Hippocampal formation (tissue), 2 donors: ENCODE results near the gene JAG2.
"Not testable (repeated sequence)": the region's sequence is repeated elsewhere in the genome, so short reads cannot be mapped to it uniquely, and the experiment has no call there.

ENCODE experiments used
- DNase-seq, 2 donors: peaks; one replicate each; lab custom pipeline; 2025; lab: John Stamatoyannopoulos, UW

The JAG2 gene

DNA sequence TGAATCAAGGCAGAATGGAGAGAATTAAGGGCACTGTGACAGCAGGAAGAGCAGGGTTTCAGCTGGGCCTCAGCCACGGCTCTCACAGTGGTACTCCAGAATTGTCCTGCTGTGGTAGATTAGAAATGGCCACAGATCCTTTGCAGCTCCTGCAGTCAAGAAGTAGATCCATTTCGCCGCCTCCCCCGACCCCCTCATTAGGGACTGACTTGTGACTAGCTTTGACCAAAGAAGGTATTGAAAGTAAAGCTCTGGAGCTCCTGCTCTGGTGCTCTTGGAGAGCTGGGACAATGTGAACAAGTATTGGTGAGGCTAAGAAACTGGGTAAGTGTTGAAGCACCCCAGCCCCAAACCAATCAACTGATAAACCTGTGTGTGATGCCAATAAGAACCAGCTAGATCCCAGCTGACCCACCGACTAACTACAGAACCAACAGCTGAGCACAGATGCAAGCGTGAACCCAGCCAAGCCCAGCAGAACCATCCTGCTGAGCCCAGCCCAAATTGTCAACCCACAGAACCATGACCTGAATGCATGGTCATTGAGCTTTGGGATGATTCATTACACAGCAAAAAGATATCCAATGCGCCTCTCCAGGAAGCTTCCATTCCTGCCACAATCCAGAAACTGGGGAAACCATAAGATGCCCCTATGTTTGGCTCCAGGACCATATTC, 50.7 kb downstream of the JAG2 start:
- no peak for DNase-seq

DNA sequence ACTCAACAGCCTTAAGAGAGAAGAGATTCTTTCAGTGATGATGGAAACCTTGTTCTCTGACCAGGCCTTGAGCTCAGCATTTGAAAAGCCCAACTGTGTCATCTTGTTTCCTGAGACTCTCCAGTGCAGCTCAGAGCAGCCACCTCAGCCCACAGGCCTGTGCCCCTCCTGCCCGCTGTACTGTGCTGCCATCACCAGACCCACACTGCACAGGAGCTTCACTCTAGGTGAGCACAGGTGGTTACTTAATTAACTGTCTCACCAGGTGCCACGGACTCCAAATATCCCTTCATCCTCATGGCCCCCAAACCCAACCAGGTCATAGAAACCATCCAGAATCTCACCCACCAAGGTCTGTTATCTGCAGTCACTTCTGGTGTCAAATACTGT, 51.3 kb downstream of the JAG2 start:
- DNase-seq: no peak

DNA sequence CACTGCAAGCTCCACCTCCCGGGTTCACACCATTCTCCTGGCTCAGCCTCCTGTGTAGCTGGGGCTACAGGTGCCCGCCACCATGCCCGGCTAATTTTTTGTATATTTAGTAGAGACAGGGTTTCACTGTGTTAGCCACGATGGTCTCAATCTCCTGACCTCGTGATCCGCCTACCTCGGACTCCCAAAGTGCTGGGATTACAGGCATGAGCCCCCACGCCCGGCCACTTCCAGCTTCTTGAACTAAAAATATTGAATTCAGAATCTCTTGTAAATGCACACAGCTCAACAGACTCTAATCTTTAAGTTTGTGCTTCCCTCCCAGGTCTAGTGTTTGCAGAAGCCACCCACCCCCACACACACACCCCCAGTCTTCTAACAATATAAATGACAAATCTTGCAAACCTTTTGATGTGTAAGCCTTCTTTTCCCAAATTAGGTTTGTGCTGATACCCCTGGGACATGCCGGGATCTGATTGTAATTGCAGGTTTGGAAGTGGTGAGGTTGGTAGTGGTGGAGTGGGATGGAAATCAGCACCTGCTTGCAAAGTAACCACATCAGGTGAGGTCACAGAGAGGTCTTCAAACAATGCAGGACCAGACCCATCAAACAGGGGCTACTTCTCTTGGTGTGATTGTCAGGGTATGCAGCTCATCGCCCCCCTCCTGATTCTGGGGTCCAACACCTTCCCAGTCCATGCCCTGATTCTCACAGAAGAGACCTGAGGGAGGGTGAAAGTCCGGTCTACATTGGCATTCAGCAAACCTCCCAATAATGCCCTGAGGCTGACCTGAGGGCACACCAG, 51.9 kb downstream of the JAG2 start:
- no peak for DNase-seq

DNA sequence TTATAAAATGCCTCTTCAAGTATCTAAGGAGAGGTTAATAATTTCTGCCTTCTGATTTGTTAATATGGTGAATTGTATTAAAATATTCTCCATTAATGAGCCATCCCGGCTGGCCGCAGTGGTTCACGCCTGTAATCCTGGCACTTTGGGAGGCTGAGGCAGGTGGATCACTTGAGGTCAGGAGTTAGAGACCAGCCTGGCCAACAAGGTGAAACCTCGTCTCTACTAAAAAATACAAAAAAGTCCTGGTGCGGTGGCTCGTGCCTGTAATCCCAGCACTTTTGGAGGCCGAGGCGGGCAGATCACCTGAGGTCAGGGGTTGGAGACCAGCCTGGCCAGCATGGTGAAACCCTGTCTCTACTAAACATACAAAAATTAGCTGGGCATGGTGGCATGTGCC, 59.3 kb downstream of the JAG2 start:
- not testable (repeated sequence) for DNase-seq

DNA sequence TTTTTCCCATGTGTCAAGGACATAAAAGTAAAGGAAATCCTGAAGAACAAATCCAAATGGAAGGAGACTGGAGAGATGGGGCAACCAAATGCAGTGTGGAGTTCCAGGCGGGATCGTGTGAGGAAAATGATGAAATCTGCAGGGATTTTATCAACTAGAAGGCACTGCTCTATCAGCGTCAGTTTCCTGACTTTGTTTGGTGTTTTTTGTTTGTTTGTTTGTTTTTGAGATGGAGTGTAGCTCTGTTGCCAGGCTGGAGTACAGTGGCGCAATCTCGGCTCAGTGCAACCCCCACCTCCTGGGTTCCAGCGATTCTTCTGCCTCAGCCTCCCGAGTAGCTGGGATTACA, 60.1 kb downstream of the JAG2 start:
- no peak for DNase-seq

DNA sequence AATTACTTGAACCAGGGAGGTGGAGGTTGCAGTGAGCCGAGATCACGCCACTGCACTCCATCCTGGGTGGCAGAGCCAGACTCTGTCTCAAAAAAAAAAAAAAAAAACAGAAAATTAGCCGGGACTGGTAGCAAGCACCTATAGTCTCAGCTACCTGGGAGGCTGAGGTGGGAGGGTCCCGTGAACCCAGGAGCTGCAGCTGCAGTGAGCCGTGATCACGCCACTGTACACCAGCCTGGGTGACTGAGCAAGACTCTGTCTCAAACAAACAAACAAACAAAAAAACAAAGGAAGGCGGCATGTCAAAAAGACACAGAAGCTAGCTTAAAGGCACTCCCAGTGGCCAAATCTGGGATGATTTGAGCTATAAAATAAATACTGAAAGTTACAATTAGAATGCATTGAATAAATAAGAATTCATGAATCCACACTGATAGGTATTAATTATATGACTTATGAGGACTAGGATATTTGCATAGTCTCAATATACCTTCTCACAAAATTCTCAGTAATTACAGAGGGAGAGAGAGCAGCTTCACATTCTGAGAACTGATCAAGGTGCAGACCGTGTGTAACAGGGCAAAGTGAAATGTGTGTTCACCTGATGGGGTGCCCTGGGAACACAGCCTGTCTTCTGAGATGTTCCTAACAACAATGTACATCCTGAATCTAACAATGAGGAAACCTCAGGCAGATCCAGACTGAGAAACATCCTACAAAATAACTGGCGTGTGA, 60.6 kb downstream of the JAG2 start:
- DNase-seq: no peak

DNA sequence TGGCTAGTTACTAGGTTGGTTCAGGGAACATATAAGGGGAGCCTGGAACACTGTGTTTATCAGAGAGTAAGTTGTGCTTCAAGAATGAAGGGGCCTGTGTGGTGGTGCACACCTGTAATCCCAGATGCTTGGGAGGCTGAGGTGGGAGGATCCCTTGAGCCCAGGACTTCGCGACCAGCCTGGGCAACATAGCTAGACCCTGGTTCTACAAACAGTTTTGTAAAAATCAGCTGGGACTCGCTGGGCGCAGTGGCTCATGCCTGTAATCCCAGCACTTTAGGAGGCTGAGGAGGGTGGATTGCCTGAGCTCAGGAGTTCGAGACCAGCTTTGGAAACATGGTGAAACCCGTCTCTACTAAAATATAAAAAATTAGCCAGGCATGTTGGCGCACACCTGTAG, 61.2 kb downstream of the JAG2 start:
- DNase-seq: no peak

DNA sequence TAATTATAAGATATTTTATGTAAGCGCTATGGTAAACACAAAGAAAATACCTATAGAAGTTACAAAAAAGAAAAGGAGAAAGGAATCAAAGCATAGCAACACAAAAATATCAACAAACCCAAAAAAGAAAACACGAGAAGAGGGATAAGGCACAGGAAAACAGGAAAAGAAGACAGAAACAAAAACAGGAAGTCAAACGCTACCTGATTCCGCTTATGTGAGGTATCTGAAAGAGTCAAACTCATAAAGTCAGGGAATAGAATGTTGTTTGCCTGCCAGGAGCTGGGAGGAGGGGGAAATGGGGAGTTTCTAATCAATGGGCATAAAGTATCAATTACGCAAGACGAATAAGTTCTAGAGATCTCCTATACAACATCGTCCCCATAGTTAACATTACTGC, 63.4 kb downstream of the JAG2 start:
- no peak for DNase-seq

DNA sequence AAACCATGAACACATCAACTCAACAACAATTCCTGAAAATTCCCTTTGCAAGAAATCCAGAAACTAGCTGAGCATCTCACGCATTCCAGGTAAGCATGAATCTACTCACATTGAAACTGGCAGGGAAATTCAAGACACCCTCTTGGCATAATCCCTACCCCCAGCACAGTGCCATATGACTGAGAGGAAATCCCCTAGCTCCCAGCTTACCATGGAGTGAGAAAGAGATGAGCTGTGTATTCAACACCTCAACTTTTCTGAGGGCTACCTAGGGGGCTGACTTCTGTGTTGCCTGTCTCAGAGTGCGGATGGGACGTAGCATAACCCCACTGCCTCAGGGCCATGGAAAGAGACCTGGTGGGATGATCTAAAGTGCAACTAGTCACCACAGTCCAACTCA, 65.7 kb downstream of the JAG2 start:
- DNase-seq: no peak

DNA sequence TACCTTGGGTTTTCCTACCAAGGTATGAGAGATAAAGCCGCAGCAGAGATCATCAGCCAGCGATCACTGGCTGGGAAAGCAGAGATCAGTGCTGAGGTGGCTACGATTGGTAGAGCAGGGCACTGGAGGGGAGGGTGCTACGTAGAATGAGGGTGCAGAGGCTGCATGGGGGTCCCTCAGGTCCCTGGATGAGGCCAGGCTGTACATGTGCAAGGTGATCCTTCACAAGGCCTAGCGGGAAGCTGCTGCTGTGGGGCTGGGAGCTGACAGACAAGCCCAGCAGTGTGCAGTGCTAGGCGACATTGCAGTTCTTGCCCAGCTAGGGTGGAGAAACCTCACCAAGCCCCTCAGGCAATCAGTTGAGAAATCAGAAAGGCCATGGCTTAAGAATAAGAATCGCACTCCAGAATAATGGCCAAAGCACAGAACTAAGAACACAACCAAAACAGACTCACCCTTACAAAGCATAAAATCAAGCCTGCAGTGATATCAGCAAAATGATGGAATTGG, 66.2 kb downstream of the JAG2 start:
- DNase-seq: no peak

DNA sequence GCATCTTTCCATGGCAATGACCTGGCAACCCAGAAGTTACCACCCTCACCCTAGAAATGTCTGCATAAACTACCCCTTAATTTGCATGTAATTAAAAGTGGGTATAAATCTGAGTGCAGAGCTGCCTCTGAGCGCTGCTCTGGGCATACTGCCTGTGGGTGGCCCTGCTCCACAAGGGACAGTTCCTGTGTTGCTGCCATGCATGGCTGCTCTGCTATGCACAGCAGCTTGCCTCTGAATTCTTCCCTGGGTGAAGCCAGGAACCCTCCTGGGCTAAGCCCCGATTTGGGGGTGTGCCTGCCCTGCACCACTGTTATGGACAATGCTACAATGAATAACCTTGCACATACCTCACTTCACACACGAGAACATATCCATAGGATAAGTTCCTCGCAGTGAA, 67.7 kb downstream of the JAG2 start:
- DNase-seq: no peak

DNA sequence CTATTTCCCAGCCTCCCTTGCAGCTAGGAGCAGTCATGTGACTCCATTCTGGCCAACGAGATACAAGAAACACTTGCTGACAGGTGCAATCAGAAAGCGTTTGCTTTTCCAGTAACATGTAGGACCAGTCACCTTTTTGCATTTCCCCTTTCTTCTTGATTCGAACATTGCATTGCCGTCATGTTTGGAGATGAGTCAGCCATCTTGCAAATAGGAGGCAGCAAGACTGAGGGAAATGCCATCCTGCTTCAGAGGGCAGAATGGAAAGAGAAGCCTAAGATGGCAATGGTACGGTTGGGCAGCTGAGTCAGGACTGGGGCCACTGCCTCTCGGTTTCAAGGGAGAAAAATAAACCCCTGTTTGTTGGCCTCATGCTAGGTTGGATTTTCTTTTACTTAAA, 68.8 kb downstream of the JAG2 start:
- no peak for DNase-seq

DNA sequence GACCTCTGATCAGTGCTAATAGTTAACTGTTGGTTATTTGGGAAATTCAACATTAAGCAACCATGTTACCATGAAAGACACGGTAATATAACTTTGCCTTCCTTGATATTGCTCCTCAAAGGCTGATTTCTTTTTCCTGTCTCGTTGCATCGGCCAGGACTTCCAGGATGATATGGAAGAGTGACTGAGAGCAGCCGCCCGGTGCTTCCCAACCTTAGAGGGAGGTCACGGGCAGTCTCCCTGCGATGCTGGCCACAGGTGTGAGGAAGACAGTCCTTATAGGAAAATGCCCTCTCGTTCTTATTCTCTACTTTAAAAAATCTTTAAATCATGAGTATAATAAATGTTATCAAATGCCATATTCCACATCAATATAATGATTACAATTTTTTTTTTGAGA, 70.3 kb downstream of the JAG2 start:
- no peak for DNase-seq

DNA sequence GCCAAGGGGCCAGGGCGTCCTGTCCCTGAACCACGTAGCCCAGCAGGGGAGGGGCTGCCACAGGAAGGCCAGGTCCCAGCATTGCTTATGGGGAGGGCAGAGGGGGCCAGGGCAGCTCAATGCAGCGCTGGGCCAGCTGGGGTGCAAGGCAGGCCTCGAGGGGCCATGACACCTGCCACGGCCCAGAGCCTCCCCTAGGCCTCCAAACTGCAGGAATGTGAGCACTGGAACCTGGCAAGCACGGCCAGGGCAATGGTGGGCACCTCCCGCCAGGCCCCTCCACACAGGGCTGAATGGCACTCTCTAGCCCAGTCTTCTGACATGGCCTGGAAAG, 70.8 kb downstream of the JAG2 start:
- DNase-seq: no peak

DNA sequence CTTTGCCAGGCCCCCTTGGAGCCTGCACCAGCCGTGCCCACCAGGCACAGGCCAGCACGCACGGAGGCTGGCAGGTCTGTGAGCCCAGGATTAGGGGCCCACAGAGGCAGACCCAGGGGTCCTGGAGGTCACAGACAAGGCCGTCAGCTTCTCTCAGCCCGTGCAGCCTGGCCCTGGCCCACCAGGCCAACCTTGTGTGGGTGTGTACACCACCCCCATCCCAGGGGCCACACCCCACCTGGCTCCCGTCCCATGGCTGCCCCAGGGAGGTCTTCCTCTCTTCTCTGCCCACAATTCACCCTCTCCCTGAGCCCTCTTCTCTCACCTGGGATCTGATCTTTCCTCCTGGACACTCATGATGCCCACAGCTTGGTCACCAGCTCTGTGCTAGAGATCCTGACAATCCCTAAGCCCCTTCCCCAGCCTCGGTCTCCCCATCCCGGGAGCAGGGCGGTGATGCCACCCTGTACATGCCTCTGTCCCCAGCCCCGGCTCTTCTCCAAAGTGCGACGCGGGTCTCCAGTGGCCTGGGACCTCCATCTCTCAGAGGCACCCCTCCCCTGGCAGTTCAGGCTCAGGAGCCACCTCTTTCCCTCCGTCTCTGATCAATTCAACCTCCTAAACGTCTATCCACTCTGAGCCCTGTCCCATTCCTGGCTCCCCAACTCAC, 72.2 kb downstream of the JAG2 start:
- DNase-seq: no peak

DNA sequence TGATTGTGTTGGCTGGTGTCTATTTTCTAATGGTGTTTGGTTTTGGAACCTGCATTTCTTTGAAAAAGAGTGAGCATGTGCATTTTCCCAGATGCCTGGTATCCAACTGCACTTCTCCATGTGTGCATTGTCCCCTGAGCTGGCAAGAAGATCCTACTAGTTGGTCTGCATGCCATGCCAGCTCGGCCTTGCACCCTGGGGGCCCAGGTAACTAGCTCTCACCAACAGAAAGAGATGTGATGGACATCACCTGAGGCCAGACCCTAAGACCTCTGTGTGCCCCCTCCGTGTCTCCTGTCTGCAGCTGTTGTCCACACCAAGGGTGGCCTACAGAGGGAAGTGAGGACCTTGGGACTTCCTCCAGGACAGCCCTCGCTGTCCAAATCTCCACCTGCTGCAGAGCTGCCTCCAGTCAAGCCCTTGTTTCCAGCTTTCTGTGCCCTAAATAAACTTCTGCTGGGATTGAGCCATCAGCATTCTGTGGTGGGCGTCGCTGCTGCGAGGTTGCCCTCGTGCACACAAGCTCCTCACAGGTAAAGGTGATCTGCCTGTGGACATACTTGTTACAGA, 73.3 kb downstream of the JAG2 start:
- DNase-seq: no peak

DNA sequence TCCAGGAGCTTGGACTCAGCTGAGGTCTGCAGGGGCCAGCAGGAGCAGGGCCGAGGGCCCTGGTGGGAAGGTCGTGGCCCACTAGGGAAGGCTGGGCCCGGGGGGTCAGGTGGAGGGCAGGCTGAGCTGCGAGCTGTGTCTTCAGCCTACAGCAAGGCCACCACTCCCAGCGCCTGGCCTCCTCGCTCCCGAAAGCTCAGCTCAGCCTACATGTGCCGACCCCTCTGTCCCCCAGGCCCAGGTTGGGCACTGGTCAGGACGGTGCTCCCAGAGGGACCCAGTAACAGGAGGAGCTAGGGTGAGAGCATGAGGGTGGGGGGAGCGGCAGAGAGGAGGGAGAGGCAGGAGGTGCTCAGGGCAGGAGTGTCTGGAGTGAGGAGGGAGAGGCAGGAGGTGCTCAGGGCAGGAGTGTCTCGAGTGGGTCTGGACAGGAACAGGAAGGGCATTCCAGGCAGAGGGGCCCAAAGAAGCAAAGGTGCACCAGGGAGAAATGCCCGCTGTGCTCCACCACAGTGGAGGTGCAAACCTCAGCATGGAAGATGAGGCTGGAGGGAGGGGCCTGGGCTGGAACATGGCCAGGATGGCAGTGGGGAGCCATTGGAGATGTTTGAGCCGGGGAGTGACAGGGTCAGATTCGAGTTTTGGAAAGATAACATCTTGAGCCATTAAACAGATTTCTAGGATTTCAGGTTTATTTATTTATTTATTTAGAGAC, 74.2 kb downstream of the JAG2 start:
- DNase-seq: no peak

DNA sequence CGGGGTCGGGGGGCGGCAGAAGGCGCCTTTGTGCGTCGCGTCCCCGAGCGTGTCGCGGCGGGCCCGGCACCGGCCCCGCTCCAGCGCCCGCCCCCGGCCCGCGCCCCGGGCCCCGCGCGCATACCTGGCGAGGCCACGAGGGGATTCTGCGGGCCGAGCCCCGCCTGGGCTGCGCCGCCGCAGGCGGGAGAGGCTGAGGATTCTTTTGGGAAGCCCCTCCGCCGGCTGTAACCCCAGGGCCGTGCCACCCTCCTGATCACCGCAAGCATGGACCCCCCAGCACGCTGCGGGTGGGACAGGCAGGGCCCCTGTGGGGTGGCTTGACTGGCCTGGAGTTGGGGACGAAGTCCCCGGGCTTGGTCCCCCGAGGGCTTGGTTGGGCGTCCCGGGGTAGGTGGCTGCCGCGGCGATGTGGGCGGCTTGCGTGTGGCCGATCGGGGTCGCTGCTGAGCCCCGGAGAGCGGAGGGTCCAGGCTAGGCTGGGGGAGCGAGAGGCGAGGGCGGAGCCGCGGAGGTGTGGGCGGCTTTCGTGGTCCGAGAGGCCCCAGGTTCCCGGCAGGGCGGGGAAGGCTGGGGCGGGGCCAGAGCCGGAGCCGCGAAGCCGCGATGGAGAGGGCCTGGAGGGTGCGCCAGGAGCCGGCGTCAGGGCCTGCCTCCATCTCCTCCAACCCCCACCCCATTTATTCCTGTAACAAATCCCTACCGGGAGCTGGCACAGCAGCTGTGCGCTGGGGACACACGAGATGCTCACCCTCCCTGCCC, 75.0 kb downstream of the JAG2 start:
- DNase-seq: no peak

DNA sequence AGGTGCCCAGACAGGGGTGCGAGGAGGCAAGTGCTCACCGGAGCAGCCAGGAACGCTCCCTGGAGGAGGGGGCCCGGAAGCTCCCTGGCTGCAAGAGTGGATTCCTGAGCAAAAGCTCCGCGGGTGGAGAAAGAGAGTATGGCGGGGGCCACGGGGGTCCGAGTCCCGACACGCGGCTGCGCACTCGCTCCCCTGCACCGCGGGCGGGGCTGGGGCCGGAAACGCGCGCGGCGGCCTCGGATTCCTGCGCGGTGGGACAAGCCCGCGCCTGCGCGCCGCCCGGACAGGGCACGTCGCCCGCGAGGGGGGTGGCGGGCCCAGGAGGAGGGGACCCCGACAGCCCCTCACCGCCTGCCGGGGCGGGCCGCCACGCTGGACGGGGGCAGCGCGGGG, 75.5 kb downstream of the JAG2 start:
- no peak for DNase-seq

DNA sequence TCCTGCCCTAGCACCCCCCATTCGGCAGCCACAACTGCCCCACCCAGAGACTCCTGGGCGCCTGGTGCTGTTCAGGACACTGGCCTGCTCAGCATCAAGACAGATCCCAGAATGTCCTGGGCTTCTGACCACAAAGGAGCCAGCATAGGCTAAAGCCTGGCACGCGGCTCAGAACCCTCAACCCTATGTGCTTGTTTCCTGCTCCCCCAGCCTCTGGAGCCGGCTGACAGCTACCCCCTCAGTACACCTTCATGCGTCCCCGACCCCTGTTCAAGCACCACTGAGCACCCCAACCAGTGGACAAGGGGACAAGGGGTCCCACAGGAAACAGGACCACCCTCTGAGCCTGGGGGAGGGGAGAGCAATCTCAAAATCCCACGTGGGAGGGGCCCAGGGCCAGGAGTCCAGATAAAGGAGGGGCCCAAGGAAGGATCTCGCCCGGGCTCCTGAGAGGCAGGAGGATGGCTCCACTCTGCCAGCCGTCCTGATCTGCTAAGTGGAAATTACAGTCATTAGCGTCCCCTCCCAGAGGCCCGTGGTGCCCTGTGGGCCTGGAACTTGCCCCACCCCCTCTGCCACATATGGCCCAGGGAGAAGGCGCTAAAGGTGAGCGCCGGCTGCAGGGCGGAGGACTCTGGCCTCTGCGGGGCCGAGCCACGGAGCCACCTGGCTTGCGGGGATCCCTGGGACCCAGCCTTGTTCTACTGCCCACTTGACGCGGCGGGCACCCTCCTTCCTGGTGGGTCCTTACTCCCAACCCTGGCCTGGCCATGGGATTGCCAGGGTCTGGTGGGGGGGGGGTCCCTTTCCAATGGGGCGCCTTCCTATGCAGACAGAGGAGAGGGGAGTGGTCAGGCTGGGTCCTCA, 76.2 kb downstream of the JAG2 start:
- no peak for DNase-seq
